GM18508 (cell line): ENCODE data around the gene SBNO1.
"Not testable (repeated sequence)": the region's sequence is repeated elsewhere in the genome, so short reads cannot be mapped to it uniquely, and the experiment has no call there.

Source experiments
- ATAC-seq: cut with Tn5 transposase; IDR thresholded peaks from one replicate; pipeline ENCODE4 v1.9.1; 2021; ENCODE audit warnings: moderate number of reproducible peaks; ENCODE audit not compliant: insufficient read depth, unreplicated experiment

Gene SBNO1

DNA sequence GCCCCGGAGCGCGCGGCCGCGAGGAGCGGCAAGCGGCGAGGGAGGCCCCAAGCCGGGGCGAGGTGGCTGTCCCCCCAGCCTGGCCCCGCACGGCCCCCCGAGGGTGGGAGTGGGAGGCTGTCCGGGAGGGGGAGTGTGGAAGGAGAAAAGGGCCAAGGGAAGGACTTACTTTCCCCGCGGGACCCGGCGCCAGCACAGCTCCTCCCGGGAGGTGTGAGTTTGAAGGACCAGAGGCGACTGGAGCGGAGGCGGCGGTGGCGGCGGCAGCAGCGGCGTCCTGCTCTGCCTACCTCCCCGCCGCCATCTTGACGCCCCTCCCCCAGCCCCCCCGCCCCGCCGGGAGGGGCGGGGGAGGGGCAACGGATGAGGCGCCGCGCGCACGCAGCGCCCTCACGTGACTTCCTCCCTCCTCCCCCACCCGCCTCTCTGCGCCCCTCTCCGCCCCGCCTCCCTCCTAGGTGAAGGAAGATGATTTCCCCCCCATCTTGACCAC is at the start of gene SBNO1:
TSS of gene SBNO1 (minus strand) at position 316 of the 493 bp plus-strand sequence. CDS start 14,406 bp downstream, outside the sequence.
- ATAC-seq, result no peak

DNA sequence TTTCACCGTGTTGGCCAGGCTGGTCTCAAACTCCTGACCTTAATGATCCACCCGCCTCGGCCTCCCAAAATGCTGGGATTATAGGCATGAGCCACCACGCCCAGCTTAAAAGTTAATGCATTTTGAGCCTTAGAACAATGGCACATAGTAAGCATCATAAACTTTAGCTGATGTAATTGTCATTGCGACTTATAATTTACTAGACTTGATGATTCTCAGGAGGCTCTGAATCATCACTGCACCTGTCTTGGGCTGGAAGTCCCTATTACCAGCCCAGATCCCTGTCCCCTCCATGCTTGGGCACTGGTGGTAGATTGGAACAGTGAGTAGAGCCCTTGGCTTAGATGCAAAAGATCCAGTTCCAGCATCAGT is 45.4 kb upstream of the SBNO1 start:
- ATAC-seq, result no peak

DNA sequence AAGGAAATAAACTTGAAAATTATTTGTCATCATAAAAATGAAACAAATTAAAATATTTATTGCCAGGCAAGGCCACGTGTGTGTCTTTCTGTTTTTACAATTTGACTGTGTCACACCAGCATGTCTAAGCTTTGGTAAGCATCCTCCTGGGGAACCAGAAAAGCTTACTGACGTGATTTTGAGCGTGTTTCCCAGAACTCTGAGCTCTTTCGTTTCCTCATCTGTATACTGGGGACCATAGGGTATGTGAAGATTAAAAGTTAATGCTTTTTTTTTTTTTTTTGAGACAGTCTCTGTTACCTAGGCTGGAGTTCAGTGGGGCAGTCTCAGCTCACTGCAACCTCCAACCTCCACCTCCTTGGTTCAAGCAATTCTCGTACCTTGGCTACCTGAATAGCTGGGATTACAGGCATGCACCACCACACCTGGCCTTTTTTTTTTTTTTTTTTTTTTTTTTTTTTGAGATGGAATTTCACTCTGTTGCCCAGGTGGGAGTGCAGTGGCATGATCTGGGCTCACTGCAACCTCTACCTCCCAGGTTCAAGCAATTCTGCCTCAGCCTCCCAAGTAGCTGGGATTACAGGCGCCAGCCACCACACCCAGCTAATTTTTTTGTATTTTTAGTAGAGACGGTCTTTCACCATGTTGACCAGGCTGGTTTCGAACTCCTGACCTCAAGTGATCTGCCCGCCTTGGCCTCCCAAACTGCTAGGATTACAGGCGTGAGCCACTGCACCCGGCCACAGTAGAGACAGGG is 44.8 kb upstream of the SBNO1 start:
- ATAC-seq, result not testable (repeated sequence)

DNA sequence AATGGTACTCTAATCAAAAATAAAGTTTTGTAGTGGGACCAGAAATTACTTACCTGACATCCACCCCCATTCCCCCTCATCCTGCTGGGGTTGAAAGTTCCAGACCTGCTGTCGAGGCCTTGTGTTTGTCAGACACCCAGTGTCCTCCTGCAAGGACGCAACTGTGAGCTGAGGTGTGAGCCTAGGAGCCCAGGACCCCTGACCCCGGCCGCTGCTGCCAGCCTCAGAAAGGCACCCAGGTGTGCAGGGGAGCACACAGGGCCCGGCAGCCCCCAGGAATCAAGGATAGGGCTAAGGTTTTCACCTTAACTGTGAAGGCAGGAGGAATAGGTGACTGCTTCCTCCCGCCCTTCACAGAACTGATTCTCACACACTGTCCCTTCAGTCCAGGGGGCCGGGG is 44.0 kb upstream of the SBNO1 start:
- ATAC-seq, result not testable (repeated sequence)

DNA sequence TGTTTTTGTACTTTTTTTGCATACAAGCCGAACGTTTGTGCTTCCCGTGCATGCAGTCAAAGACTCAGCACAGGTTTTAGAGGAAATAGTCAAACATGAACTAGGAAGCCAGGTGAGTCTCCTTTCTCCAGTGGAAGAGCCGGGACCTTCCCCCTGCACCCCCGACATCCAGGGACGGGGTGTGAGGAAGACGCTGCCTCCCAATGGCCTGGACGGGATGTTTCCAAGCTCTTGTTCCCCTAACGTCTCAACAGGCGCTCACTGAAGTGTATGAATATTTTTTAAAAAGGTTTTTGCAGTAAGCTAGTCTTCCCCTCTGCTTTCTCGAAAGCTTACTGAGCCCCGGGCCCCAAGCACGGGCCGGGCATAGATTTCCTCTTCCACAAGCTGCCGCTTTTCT is 43.3 kb upstream of the SBNO1 start:
- not testable (repeated sequence) for ATAC-seq

DNA sequence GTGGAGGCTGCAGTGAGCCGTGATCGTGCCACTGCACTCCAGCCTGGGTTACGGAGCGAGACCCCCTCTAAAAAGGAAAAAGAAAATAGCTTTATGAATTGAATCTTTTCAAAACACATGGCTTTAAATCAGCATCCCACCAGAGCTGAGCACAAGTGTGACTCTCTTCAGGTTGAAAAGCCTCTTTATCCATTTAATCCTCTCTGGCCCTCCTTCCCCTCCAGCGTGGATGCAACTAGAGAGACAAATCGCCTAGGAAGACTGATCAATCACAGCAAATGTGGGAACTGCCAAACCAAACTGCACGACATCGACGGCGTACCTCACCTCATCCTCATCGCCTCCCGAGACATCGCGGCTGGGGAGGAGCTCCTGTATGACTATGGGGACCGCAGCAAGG is 42.6 kb upstream of the SBNO1 start:
- ATAC-seq, result not testable (repeated sequence)

DNA sequence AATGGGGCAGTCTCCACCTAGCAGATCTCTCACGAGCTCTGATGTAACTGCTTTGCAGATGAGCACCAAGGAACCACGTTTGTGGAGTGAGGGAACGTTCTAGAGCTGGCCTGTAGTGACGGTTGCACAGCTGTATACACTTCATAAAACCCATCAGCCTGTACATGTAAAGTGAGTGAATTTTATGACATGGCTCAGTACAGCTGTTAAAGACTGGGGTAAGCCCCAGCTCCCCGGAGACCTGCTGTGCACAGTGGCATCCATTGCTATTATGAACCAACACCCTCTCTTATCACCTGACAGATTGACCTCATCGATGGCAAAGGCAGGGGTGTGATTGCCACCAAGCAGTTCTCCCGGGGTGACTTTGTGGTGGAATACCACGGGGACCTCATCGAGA is 39.9 kb upstream of the SBNO1 start:
- no peak for ATAC-seq

DNA sequence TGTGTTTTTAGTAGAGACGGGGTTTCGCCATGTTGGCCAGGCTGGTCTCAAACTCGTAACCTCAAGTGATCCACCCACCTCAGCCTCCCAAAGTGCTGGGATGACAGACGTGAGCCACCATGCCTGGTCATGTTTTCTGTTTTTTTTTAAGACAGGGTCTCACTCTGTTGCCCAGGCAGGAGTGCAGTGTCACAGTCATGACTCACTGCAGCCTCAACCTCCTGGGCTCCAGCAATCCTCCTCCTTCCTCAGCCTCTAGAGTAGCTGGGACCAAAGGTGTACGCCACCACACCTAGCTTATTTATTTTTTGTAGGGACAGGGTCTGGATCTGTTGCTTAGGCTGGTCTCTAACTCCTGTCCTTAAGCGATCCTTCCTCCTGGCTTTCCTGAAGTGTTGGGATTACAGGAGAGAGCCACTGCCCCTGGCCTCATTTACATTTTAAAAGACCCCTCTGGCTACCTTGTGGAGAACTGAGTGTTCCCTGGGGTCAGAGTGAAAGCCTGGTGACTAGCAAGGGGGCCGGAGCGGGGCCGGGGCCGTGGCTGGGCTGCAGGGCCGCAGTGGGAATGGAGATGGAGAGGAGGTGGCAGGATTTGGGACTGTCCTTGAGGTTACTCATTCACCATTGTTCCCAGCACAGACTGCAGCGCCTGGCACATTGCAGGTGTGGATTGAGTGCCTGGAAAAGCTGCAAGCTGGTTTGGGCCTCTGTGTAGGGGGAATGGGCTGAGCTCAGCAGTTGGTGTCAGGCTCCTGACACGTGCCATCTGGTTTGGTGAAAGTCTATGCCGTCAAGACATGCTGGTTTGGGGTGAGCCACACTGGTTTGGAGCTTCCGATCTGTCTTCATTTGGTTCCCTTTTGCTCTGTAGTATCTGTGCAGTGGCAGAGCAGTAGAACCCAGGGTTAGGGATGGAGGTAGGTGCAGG is 37.4 kb upstream of the SBNO1 start:
- no peak for ATAC-seq

DNA sequence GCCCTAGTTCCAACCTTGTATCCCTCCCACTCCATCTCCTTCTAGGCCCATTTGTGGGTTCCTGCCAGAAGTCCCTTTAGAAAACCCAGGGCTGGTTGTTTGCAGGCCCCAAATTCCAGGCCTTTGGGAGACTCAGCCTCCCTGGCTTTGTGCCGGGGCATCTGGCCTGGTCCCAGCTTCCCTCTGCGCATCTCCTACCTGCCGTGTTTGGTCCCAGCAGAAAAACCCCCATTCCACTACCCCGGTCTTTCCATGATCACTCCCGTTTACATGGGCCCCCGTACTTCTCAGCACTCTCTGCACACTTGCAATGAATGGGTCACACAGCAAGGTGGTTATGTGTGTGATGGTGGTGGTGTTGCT is 34.6 kb upstream of the SBNO1 start:
- ATAC-seq, result no peak

DNA sequence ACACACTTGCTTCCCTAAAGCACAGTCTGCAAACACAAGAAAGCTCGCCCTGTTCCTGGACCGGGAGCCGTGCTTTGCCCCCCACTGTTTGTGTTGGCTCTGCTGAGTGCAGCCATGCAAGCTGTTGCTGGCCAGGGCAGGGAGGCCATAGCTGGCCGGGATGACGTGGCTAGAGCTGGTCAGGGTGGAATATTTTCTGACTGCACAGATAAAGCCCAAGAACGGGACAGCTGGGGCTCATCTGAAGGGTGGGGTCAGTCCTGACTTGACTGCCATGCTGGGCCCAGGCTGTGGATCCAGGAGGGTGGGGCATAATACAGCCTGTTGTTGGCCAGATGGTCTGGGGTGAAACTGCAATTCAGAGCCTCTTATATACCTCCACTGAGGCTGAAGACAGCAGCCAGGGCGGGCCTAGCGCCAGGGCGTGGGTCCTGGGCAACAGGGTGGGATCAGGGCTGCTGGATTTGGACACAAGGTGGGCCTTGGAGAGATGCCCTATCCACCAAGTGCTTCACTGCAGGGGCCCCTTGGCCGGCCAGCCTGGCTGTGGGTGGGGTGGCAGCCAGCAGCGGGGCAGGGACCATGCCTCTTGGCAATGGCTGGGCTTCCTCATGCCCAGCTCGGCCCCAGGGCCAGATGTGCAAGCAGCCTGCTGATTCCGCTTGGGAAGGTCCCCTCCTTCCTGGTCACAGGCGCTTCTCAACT is 34.1 kb upstream of the SBNO1 start:
- ATAC-seq, result no peak

DNA sequence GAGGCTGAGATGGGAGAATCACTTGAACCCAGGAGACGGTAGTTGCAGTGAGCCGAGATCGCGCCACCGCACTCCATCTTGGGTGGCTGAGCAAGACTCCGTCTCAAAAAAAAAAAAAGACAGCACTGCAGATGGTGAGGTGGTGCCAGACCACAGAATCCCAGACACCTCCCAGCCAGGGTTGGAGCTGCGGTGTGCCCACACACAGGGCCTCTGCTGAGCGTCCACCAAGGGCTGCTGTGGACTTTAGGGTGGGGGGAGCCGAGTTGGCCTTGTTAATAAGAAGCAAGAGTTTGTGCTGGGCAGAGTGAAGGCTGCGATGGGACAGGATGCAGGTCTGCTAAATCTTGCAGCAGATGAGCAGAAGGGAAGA is 33.5 kb upstream of the SBNO1 start:
- ATAC-seq, result no peak

DNA sequence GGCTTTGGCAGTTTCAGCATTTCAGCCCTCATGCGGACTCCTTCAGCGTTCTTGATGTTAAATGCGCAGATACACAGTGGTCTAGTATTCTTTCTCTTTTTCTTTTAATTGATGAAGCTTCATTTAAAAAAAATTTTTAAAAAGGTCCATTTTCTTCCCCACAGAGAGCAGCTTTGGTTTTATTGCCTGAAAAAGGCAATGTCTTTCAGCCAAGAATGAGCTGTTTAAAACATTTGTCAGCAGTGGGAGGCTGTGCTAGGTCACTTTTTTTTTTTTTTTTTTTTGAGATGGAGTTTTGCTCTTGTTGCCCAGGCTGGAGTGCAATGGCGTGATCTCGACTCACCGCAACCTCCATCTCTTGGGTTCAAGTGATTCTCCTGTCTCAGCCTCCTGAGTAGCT is 32.8 kb upstream of the SBNO1 start:
- no peak for ATAC-seq

DNA sequence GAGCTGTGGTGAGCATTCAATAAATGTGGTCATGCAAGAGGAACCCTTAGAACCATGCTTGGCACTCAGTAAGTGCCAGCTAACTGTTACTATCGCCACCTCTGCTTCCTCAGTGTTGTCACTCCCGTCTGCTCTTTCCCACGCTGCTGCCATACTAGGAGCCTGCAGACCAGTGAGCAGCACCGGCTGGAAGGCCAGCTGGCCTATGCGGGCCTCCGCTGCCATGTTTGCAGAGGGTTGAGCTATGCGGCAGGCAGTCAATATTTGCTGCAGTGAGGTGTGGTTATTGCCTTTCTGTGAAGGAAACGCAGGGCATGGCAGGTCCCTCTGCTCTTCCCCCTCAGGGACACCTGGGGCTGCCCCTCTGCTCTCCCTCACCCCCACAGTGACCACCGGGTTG is 32.3 kb upstream of the SBNO1 start:
- no peak for ATAC-seq

DNA sequence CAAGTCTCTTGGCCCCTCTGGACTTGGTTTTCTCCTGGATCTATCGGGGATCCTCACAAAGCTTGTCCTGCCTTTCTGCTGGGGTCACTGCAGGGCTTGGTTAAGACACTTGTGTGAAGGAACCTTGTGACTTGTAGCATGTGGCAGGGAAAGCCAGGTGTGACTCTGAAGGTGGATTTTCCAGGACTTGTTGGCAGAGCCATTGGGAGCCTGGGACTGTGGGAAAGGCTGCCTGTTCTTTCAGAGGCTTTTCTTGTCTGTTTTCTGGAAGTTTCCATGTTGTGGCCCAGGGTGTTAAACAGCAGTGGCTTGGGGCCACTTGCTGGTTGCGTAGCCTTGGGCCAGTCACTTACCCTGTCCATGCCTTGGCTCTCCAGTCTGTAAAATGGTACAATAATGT is 31.9 kb upstream of the SBNO1 start:
- ATAC-seq, result no peak

DNA sequence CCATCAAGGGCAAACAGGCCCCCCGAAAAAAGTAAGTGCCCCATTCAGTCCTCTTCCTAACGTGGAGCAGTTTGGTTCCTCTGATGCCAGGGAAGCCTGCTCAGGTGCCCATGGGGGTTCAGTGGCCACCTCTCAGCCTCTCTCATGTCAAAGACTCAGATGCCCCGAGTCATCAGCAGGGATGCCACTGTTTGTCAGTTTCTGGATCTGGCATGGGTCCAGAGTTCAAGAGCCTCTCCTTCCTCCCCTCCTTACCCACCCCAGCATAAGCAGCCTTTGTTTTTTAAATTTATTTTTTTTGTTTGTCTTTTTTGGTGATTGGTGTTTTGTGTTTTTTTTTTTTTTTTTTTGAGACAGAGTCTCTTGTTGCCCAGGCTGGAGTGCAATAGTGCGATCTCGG is 30.6 kb upstream of the SBNO1 start:
- no peak for ATAC-seq

DNA sequence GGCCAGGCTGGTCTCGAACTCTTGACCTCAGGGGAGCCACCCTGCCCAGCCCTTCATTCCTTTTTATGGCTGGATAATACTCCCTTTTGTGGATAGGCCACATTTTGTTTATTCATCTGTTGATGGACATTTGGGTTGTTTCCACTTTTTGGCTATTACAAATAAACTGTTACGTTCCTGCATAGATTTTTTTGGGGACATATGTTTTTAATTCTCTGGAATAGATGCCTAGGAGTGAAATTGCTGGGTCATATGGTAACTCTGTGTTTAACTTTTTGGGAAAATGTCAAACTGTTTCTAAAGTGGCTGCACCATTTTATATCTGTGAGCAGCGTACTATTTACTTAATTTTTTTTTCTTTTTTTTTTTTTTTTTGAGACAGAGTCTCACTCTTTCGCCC is 29.1 kb upstream of the SBNO1 start:
- no peak for ATAC-seq

DNA sequence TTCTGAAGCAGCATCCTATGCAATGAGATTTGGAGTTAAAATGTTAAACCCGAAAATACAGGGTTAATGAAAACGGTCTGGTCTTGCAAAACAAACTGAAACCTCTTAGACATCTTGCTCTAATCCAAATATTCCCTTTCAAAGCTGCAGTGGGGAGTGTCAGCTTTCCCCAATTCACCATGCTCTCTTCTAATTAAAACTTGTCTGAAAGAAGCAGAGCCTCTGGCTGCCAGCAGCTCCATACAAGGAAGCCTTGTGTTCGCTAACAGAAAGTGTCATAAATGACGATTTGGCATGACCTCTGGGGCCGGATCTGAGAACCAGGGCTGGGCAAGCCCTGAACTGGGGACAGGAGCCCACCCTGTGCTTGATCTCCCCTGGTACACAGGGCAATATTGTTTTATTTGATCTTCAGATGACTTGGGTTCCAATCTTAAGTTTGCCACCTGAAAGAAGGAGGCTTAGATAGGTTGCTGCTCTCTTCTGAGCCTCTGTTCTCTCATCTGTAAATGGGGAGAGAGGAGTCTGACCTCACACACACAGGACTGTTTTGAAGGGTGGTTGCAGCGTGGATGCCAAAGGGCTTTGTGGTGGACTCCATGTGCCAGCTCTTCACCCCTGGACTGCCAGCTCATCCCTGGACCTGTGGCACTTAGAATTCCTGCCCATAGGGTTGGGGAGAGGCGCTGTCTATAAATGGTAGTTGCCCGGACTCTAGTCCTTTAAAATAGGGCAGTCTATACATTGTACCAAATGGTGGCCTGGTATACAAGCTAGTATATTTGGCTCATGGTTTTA is 27.1 kb upstream of the SBNO1 start:
- ATAC-seq, result no peak

DNA sequence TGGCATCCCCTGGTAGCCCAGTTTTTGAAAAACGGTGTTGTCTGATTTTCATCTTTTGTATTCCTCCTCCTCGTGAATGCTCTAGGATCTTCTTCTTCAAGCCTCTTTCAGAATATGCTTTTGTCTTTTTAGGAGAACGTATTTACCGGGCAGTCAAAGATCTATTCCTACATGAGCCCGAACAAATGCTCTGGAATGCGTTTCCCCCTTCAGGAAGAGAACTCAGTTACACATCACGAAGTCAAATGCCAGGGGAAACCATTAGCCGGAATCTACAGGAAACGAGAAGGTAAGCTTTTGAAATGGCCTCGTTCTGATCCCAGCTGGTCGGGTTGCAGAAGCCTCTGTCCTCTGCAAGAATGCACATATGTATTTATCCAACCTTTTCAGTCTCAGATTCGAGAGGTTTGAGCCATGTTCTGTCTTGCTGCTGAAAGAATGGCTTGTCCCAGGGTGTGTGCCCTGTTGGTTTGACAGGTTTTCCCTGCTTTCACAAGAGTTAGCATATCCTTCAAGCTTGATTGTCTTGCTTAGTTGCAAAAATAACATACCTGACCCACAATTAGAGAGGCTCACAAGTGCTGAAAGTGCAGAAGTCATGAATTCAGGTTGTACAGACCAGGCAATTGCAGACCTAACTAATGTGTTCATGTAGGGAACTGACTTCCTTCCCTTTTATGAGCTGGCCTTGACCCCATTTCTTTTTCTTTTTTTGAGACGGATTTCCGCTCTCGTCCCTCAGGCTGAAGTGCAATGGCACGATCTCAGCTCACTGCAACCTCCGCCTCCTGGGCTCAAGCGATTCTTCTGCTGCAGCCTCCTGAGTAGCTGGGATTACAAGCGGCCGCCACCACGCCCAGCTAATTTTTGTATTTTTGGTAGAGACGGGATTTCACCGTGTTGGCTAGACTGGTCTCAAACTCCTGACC is 26.1 kb upstream of the SBNO1 start:
- no peak for ATAC-seq
